ENCODE measurements around the gene MAP7D3.
"Not testable (repeated sequence)": the region's sequence is repeated elsewhere in the genome, so short reads cannot be mapped to it uniquely, and the experiment has no call there.

The MAP7D3 gene, protein sequence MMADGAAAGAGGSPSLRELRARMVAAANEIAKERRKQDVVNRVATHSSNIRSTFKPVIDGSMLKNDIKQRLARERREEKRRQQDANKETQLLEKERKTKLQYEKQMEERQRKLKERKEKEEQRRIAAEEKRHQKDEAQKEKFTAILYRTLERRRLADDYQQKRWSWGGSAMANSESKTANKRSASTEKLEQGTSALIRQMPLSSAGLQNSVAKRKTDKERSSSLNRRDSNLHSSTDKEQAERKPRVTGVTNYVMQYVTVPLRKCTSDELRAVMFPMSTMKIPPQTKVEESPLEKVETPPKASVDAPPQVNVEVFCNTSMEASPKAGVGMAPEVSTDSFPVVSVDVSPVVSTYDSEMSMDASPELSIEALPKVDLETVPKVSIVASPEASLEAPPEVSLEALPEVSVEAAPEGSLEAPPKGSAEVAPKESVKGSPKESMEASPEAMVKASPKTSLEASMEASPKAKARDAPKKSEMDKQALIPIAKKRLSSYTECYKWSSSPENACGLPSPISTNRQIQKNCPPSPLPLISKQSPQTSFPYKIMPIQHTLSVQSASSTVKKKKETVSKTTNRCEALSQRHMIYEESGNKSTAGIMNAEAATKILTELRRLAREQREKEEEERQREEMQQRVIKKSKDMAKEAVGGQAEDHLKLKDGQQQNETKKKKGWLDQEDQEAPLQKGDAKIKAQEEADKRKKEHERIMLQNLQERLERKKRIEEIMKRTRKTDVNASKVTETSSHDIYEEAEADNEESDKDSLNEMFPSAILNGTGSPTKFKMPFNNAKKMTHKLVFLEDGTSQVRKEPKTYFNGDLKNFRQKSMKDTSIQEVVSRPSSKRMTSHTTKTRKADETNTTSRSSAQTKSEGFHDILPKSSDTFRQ

DNA sequence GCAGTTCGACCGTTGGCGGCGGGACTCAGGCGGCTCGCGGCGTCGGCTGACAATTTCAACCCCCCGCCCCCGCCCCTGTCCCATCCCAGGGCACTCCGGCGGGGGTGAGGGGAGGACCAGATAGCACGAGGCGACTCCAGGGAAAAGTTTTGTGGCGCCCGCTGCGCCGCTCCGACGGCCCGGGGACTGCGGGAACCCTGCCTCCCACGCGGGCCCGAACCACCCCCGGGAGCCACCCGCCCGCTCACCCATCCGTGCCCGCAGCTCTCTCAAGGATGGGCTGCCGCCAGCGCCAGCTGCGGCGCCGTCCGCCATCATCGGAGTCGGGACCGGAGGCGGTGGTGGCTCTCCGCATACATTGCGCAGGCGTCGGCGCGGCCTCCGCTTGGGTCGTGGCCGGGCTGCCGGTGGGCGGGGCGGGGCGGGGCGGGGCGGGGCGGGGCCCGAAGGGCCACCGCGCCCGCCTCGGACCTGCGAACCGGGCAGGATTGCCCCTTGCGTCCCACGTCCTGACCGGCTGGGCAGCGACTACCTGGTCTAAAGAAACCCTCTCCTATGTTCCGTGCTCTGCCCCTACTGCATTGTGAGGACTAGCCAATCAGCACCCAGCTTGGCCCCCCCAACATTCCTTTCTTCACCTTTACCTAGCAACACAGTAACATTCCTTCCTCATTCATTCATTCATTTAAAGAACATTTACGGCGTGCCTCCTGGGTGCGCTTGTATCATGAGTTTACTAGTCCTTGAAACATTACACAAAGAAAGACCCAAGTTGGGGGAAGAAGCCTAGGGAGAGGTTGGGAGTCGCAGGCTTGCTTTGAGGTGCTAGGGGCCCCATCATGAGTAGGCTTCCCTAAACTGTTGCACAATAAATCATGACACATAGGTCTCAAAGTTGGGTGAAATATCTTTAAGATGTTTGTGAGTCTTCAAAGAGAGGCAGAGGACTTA, at the start of gene MAP7D3:
MAP7D3 (minus strand) TSS at position 360 of the 951 bp plus-strand sequence; CDS start at position 318, 42 bp downstream.
- peak; percentile 75 for DNase-seq

DNA sequence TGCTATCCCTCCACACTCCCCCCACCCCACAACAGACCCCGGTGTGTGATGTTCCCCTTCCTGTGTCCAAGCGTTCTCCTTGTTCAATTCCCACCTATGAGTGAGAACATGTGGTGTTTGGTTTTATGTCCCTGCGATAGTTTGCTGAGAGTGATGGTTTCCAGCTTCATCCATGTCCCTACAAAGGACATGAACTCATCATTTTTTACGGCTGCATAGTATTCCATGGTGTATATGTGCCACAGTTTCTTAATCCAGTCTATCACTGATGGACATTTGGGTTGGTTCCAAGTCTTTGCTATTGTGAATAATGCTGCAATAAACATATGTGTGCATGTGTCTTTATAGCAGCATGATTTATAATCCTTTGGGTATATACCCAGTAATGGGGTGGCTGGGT, 49.5 kb upstream of the MAP7D3 start, which contains the start of gene ADGRG4:
ADGRG4 (plus strand) TSS at position 243 of the 400 bp plus-strand sequence. CDS start 7,815 bp downstream, outside the sequence.
- not testable (repeated sequence) for DNase-seq

DNA sequence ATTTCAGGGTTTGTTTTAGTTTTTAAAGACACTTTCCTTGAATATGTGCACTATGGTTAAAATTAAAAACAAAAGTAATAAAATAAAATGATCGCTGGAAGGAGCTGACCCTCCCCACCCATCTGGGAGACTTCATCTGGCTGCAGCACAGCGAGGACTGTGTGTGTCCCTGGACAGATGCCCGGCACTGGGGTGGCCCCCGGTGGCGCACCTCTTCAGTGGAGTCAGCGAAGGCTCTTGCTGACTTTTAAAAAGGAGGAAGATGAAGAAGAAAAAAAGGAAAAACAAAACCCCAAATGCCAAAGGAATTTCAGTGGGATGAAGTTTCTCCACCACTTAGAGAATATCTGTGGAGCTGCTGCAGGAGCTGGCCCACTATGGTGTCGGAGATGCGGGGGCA, 44.2 kb upstream of the MAP7D3 start:
- no peak for DNase-seq

DNA sequence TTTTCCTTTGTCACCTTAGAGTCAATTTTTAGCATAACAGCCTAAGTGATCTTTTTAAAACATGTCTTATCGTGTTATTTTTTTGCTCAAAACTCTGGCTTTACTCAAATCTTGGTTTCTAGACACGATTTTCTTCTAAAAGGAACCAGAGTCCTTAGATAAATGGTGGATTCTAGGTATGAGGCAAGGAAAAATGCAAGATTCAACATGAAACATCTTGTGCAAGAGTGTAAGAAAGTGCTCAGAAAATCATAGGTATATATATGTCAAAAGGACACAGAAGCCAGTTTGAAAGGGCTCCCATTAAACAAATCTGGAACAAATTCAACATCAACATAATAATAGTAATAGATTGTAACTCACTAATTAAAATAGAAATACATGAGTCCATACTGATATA, 41.5 kb upstream of the MAP7D3 start:
- no peak for DNase-seq

DNA sequence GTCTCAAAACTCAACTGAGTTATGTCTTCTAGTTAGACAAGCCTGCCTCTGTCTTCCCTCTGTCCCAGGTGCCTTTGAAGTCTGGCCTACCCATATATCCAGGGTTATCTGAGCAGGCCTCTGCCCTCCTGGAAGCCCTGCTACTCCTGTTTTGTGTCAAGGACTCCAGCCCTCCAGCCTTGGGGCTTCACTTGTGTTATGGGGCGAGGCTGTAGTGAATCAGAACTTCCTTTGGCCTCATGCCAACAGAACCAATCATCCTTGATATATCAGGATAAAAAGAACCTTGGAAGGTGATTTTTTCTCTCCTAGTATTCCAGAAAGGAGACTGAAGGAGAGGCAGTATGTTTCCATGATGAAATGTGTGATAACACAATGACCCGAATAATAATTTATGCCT, 40.6 kb upstream of the MAP7D3 start:
- no peak for DNase-seq

DNA sequence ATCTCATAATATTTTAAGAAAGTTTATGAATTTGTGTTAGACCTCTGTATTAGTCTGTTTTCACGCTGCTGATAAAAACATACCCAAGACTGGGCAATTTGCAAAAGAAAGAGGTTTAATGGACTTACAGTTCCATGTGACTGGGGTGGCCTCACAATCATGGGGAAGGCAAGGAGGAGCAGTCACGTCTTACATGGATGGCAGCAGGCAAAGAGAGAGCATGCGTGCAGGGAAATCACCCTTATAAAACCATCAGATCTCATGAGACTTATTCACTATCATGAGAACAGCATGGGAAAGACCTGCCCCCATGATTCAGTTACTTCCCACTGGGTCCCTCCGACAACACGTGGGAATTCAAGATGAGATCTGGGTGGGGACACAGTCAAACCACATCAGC, 35.2 kb upstream of the MAP7D3 start:
- not testable (repeated sequence) for DNase-seq

DNA sequence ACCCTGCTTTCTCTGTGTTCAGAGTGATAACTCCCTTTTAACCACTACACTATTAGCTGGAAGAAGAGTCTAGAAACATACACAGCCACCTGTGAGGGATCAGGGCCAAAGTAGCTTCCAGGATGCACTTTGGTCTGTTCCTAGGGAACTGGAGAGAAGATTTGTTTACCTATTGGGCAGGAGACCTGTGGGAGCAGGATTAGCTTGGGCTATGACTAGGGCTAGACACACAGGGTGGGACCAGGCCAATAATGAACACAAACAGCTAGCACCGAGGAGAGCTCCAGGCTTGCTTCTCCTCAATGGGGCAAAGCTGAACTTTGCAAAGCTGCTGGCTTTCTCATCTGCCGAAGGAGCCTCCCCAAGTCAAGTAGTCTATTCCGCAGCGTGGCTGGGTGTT, 24.4 kb upstream of the MAP7D3 start:
- no peak for DNase-seq

DNA sequence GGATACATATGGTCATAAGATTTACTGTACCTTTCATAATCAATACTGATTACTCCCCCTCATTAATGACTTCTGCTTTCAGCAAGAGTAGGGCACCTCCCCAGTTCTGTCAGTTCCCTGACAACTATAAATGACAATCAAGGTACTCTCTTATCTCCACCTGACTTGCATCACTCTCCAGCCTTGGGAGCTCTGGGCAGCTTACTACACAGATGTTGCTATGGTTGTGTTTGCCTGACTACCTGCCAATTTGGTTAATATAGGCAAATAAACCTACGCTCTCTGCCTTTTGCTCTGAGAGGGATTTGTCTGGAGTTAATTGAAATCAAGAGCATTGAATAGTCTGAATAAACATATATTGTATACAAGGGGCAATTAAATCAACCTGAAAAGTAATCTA, 22.8 kb upstream of the MAP7D3 start:
- no peak for DNase-seq

DNA sequence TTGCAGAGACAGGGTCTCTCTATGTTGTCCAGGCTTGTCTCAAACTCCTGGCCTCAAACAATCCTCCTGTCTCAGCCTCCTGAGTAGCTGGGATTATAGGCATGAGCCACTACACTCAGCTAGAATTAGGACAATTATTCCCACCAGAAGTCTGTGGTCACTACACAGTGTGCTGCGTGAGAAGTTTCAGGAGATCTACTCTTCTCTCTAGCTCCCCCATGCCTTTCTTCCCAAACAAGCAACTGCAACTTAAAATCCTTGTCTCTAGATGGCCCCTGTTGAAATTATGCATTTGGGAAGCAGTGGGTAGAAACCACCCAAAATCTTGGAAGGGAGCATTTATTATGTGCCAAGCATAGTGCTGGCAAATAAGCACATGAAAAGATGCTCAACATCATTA, 21.1 kb upstream of the MAP7D3 start:
- no peak for DNase-seq

DNA sequence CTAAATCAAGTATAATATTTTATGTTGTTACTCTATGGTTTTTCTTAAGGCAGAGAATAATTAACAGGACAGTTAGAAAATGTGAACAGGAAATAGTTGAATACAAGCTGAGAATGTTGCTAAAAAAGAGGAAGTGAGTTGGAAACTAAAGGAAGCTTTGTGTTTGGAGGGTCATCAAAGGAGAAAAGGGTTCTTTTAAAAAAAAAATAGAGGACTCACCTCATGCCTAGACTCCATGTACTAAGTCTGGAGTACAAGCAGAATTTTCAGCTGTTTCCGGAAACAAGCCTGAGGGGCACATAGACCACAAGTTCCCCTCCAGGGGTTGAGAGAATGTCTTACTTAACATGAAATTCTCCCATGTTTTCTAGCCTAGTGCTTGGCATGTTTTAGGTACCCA, 20.1 kb upstream of the MAP7D3 start:
- DNase-seq: no peak

DNA sequence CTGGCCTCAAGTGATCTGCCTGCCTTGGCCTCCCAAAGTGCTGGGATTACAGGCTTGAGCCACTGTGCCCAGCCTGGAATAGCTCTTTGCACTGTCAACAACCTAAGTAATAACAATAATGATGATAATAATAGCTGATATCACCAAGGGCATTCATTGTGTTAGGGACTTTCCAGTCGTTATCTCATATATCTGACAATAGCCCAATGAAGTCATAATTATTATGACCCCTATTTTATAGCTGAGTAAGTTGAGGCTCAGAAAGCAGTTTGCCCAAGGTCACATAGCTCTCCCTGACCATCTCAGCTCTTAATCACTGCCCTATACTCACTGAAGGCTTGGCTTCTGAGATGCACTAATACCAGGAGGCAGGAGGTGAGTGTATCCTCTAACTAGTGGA, 18.7 kb upstream of the MAP7D3 start:
- no peak for DNase-seq

DNA sequence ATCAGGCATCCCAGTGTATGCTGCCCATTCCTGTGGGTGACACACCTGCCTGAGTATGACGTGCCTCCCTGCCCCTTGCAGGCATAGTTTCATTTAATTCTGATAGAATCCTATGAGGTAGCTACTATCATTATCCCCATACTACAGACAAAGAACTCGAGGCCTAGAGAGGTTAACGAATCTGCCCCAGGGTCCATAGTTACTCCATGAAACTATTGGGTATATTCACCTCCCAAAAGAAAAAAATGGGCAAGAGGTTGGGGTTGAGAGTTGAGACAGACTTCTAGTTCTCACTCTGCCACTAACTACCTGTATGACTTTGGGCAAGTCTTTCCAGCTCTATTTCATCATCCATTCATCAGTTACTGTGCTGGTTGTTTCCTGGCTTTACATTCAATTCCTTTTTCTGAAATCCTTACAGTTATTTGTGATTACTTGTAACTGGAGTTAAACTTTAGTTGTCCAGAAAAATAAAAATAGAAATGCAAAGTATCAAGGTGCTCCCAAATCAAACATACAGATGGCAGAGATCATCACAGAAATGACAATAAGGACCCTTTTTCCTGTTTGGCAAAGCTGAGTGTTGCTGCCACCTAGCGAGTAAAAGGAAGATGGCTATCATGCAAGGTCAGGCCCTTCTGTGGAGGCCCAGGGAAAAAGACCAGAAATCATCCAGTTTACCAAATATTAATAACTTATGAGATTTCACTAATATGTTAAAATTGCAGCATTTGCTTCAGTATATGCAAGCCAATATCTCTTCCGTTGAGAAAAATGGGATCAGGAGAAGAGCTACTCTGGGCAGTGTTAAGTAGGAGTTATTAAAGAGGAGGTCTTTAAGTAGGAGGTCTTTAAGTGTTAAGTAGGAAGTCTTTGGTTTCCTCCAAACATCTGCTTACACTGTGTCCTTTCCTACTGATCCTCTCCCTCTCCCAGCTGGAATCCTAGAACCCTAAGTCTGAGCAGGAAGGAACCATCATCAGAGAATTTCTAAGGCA, 17.1 kb upstream of the MAP7D3 start:
- DNase-seq: peak; percentile 48

DNA sequence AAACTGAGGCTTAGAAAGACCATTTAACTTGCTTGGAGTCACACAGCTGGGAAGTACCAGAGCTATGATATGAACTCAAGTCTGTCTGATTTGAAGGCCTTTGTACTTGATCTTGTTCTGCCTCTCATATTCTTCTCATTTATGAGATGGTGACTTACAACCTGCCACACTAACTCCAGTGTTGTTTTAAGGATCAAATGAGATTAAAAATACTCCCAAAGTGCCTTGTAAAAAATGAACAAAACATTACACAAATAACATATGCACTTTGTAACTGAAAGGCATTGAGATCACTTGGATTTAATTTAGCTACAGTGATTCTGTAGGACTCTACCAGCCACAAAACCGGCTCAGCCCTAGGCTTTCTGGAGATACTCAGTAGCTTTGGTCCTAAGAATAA, 15.6 kb upstream of the MAP7D3 start:
- no peak for DNase-seq

DNA sequence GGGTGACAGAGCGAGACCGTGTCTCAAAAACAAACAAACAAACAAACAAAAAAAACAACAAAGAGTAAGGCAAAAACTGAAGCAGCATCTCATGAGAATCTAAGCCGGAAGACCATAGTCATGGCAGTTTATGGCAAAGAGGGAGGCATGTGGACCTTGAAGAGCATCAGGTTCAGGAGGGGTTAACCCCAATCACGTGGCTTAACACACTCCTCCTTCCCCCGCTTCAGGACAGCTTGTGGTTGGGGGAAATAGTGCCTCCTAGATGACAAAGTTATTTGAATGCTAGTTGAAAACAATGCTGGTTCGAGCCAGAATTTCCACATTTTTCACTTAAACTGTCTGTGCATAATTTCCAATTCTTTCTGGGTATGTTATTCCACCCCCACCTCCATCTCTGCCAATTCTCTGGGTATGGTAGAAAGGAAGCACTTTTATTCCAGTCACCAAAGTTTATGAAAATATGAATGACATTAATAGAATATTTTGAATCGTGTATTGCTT, 11.7 kb upstream of the MAP7D3 start:
- DNase-seq: no peak

DNA sequence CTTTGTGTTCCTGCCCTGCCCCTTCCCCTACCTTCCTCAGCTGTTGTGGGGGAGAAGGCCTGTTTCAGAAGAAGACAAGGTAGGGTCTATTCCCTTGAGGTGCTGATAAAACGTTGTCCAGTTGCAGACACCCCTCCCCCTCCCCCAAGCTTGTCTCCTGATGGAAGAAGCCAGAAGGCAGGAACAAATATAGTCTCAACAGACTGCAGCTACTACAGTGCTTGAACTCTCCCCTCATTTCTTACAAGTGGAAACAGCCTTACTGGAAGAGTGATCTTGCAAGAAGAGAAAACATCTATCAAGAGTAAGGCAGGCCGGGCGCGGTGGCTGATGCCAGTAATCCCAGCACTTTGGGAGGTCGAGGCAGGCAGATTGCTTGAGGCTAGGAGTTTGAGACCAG, 11.0 kb upstream of the MAP7D3 start:
- no peak for DNase-seq

DNA sequence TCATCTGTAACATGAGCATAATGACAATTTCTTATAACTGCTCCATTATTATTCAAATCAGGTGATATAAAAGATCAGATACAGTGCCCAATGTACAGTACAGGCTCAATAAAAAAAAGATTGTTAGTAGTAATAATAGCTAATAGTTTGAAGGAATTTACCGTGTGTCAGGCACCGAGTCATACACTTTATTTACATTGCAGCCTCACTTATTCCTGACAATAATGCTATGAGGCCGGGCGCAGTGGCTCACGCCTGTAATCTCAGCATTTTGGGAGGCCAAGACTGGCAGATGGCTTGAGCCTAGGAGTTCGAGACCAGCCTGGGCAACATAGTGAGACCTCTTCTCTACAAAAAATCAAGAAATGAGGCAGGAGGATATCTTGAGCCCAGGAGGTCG, 10.1 kb upstream of the MAP7D3 start:
- DNase-seq: no peak

DNA sequence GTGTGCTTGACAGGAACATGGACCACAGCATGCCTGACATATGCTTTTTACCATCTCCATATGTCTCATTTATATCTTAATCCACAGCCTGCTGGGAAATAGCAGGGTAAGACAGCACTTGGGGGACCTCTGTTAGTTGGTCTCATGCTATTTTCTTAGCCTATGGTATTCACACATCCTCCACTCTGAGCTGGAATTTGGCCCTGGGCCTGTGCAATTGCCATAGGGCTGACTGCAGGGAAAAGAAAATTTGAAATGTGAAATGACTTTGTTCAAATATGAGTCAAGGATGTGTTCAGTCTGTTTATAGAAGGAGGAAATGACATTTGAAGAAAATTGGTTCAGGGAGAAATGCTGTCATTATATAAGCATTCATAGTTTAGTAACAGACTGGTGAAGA, 9.6 kb upstream of the MAP7D3 start:
- no peak for DNase-seq

DNA sequence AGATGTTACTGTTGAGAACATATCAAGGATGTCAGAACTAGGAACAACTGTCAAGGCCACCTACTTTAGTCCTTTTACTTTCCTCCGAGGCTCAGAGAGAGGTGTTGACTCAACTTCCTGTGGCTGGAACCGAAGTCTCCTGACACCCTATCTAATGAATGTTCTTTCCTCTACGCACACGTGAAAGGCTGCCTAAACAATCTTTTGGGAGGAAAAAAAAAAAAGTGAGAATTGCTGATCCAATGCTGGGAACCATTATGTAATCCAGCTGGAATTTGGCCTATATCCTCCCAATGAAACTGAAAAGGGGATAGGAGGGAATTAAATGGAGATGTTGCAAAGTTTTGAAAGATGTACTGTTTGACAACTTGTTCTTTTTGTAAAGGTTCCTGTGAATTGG, 8.3 kb upstream of the MAP7D3 start:
- DNase-seq: peak; percentile 15

DNA sequence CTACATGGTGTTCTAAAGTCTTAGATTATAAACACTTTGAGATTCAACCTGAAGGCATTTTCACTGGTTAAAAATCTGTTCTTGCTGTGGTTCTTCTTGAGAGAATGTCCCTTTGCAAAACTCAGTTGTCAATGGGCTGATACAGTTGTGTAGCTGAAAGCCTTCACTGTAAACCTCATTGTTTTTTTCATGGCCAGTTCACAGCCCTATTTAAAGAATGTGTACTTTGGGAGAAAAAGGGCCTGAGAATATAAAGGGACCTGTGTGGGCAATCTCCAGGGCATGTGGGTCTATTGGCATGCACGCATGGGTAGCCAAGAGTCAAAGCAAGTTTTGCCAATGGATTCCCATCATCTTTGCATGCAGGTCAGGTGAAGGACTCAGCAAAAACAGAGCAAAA, 7.8 kb upstream of the MAP7D3 start:
- no peak for DNase-seq

DNA sequence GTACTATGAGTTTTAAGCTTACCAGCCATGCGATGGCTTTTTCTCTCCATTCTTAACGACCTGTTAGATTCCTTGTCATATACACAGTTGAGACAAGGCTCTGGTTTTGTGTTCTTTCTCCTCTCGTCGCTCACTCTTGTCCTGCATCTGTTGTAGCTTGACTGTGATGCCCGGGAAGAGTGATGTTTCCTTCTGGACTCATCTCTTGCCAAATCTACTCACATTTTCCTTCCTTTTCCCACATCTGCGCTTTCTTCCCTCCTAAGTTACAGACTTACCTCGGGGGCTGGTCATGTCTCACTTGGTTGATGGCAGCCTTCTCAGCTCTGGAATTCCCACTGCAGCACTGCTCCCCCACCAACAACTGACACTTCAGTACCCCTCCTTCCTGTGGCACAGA, 4.8 kb upstream of the MAP7D3 start:
- DNase-seq: no peak

DNA sequence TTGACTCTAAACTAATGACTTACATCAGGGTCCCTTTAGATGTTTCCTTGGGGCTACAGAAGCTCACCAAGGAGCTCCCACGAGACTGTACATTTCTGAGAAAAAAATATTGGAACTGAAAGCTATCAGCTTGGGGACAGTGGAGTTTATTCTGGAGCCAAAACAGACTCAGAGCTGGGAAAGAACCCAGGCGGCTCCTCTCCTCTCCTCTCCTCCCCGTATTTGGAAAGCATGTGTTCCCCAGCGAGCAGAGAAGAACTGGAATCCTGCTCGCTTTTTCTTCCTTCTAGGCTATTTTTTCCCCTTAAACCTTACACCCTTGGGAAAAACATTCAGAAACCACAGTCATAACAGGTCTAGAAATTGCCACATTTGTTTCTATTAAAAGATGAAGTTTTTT, 4.3 kb upstream of the MAP7D3 start:
- no peak for DNase-seq
